Right atrium auricular region (tissue), 2 donors: ENCODE results near the gene TRIOBP. TPM values are rescaled to one million over a fixed set of nuclear protein-coding genes. Genes with fewer than 3 reads are reported as not detected.
A peak's percentile ranks its signal among the peaks of the same experiment; 100 is the strongest.

ENCODE experiments used
- DNase-seq: peaks from one replicate; pipeline ENCODE4 v3.0.0-alpha.2; 2019; ENCODE audit warnings: low spot score
- H3K27ac ChIP-seq, 2 donors: fragments of 200-600 bp; sonication (generic); 1 replicate in 1 of 2; 2 replicates in 1 of 2; pipeline ENCODE4 v1.5.1; 2016 to 2019
- H3K27me3 ChIP-seq, 2 donors: fragments of 200-600 bp; sonication (generic); one replicate each; pipeline versions ENCODE4 v1.5.1 to v1.6.0; 2017 to 2019
- H3K36me3 ChIP-seq: fragments of 200-600 bp; sonication (generic); one replicate; pipeline ENCODE4 v1.5.1; 2016
- H3K4me1 ChIP-seq, 2 donors: fragments of 200-600 bp; sonication (generic); one replicate each; pipeline versions ENCODE4 v1.5.1 to v1.6.0; 2017 to 2019
- H3K4me3 ChIP-seq, 2 donors: fragments of 200-600 bp; sonication (generic); 1 replicate in 1 of 2; 2 replicates in 1 of 2; pipeline ENCODE4 v1.5.1; 2017 to 2019; ENCODE audit warnings: mild to moderate bottlenecking in 1 of 2, moderate library complexity in 1 of 2
- H3K9me3 ChIP-seq, 2 donors: fragments of 200-600 bp; sonication (generic); one replicate each; pipeline ENCODE4 v1.5.1; 2019
- CTCF ChIP-seq, 2 donors: fragments of 200-600 bp; sonication (generic); IDR thresholded peaks; one replicate each; pipeline ENCODE4 v1.5.1; 2019; ENCODE audit warnings: antibody characterized with exemption in 2 of 2
- total RNA-seq, 2 donors: library from RNA; depleted of rRNA; stranded (reverse); fragments of >200 nt; gene quantifications; one replicate each; pipeline ENCODE4 v1.1.0, GENCODE V29; 2016

TRIOBP gene
- total RNA-seq, 2 donors from 2014 or later: 108 to 118 TPM

GRCh38 chr22:37664249-37665101 is 32.4 kb upstream of the TRIOBP start:
- H3K36me3 ChIP-seq: peaks cover 6% of the 10 kb centered on the region
- no peaks in the 10 kb centered on the region for H3K9me3 ChIP-seq
- no peak overlapping the region for H3K4me3 ChIP-seq
- H3K27me3 ChIP-seq: no peaks in the 10 kb centered on the region
- DNase-seq: no peak
- no peak for TF ChIP-seq CTCF (IDR thresholded peaks at IDR 0.05)
- peak overlapping the region; percentile 38 to 46 for H3K27ac ChIP-seq
- peaks cover 0 to 53% of the 10 kb centered on the region in 2 donors for H3K4me1 ChIP-seq

GRCh38 chr22:37665487-37665886 is 31.4 kb upstream of the TRIOBP start:
- Histone ChIP-seq H3K27me3 (no peaks in the 10 kb centered on the region), H3K4me1 (peaks cover 0 to 43% of the 10 kb centered on the region in 2 donors), H3K27ac (no peak overlapping the region), H3K9me3 (no peaks in the 10 kb centered on the region), H3K4me3 (no peak overlapping the region), H3K36me3 (peaks cover 6% of the 10 kb centered on the region)
- no peak for DNase-seq
- TF ChIP-seq CTCF (IDR thresholded peaks at IDR 0.05): no peak

GRCh38 chr22:37669586-37669985 is 27.3 kb upstream of the TRIOBP start:
- TF ChIP-seq CTCF (IDR thresholded peaks at IDR 0.05): no peak
- Histone ChIP-seq H3K4me1 (peaks cover 0 to 22% of the 10 kb centered on the region in 2 donors), H3K27ac (no peak overlapping the region), H3K9me3 (no peaks in the 10 kb centered on the region), H3K4me3 (no peak overlapping the region), H3K27me3 (no peaks in the 10 kb centered on the region), H3K36me3 (peaks cover 6% of the 10 kb centered on the region)
- no peak for DNase-seq

- Histone ChIP-seq H3K36me3 (no peaks in the 10 kb centered on the region), H3K9me3 (no peaks in the 10 kb centered on the region), H3K27me3 (no peaks in the 10 kb centered on the region), H3K27ac (no peak overlapping the region), H3K4me1 (peaks cover 0 to 35% of the 10 kb centered on the region in 2 donors), H3K4me3 (no peak overlapping the region)
- no peak for DNase-seq
- no peak for TF ChIP-seq CTCF (IDR thresholded peaks at IDR 0.05)
Observed at GRCh38 chr22:37672206-37672919, 24.5 kb upstream of the TRIOBP start.

GRCh38 chr22:37672920-37673455 is 23.9 kb upstream of the TRIOBP start:
- Histone ChIP-seq H3K4me3 (no peak overlapping the region), H3K9me3 (no peaks in the 10 kb centered on the region), H3K36me3 (peaks cover 4% of the 10 kb centered on the region), H3K27me3 (no peaks in the 10 kb centered on the region), H3K4me1 (peaks cover 0 to 41% of the 10 kb centered on the region in 2 donors), H3K27ac (peak overlapping the region in 1 of 2 donors; percentile 93)
- TF ChIP-seq CTCF (IDR thresholded peaks at IDR 0.05): no peak
- DNase-seq: no peak
